ENCODE measurements around the gene RNF144B.

Gene RNF144B

DNA sequence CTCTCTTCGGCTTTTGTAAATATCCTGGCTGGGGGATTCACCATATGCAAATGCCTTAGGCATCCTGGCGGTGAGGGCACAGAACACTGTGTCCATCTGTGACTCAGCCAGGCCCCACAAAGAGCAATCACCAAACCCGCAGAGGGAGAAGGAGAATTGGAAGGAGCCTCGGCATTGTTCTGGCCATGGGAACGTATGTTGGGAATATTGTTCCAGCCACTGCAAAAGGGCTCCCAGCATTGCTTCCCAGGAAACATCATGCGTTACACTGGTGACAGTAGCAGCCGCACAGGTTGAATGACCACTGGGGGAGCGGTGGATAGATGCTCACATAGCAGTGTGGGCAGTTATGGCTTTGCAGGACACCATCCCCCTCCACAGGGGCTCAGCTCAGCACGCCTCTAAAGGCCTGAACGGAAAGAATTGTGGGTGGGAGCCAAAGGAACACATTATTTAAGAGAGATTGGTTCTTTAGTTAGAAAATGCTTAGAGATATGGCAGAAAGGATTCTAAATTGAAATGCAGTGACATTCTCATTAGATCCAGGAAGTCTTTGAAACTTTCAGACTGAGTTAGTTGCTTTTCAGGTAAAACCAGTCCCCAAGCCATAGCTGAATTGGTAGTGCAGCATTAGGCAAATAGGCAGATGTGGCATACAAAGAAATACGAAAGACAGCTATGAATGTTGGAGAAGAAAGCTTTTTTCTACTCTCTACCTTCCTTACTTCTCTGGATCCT lies 104.3 kb downstream of the RNF144B start:
- DNase-seq: no peak

DNA sequence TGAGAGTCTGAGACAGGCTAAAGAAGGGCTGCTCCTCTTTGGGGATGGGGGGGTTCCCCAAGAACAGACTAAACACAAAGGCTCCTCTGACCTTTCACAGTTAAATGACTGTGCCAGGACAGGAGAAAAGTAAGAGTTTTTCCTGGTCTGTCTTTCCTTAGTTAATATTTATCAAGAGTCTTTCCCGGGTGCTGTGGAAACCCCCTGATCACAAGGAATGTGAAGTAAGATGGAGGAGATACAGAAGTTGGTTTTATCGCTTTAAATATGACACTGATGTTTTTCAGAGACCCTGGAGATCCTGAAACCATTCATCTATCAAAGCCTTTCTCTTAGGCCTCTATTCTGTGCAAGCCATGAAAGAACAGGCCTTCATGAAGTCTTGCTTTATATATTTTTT lies 105.8 kb downstream of the RNF144B start:
- no peak for DNase-seq

DNA sequence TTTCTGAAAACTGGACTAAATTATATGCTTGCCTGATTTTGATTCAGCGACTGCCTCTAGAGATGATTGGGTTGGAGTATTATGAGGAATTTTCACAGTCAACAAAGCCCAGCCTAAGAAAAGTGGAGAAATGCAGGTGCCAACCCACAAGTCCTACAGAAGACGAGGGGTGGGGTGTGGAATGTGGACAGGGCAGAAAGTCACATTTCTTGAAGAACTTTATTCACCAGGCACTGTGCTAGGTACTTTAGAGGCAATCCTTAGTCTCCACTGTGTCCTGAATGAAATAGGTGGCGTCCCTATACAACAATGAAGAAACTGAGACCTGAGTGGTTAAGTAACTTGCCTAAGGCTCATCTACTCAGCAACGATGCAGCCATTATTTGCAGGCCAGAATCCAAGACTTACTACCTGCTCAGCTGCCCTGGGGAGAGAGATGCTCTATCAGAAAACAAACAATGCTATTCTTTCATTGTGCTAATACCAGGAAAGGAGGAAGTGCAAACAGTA lies 106.3 kb downstream of the RNF144B start:
- DNase-seq: no peak

DNA sequence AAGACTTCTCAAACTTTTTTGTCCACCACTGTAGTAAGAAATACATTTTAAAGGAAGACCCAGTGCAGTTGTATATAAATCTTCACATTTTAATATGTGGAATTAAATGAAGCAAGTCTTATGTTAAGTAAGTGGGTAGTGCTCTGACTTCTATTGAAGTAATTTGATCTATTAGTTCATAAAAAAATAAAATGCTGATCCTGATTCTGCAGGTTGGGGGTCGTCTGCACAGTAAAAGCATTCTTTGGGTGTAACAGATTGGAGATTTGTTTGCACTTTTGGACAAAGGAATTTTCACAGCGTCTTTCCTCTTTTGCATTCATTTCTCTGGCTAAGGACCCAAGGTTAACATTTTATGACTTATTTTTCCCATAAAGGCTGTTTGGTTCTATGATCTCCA lies 106.8 kb downstream of the RNF144B start:
- no peak for DNase-seq

DNA sequence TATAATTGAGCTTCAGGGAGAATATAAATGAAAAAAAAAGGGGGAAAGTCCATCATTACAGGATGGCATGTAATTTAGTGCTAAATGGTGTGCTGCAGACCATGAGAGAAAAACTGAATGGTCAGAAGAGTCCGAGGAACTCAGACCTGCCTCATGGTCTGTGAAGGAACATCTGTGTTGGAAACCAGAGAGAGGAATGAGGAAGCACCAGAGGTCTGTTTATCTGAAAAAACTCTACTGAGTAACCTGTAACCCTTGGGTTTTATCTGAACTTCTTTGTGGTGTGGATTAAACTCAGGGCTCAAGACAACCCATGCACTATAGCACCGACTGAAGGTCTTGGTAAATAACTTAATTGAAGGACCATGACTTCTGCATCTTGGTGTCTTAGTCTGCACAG lies 108.1 kb downstream of the RNF144B start:
- DNase-seq: no peak

DNA sequence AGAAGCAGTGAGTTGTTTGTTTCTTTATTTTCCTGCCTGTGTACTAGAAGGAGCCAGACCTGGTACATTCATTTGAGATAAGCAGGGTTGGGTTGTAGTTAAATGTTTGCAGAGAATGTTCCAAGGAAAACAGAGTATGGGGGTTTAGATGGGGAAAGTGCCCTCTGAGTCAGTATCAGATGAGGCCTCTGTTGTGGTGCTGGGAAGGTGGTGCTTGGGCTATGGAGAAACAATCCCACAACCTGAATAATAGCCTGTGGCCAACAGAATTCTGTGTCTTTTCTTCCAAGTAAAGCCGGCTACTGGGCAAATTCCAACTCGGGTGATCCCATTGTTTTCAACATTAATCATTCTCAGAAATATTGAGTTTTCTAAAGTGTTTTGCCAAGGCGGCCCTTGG lies 109.3 kb downstream of the RNF144B start:
- DNase-seq: no peak

DNA sequence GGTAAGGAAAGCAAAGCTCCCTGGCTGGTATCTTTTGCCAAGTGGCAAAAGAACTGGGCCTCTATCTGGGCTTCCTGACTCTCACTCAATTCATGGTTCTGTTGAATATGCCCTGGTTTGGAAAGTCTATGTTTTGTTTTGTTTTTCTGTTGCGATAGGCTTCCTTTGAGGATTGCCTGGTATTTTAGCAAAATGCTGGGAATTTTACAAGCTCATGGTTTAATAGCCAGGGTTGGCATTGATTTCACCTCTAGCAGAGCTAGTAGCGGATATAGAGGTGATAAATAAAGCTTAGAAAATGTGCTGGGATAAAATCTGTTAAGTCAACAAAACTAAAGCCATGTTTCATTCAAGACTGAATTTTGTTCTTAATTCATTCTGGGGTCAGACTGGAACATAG lies 109.9 kb downstream of the RNF144B start:
- DNase-seq: no peak

DNA sequence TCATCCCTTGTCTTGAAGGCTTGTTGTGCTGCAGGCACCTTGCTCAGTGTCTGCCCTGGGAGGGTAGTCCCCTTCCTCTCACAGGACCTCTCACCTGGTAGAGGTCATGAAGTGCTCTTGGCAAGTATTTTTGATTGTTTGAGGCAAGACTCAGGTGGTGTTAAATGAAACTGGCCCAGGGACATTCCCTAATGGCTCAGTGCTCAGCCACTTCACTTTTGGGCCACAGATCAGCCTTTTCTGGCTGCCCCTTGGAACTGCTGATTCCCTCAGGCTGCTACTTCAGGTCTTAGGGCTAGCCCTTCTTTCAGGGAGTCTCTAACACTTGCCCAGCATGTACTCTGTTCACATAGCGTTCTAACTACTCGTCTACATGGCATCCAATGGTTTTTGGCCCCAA lies 111.3 kb downstream of the RNF144B start:
- DNase-seq: no peak

DNA sequence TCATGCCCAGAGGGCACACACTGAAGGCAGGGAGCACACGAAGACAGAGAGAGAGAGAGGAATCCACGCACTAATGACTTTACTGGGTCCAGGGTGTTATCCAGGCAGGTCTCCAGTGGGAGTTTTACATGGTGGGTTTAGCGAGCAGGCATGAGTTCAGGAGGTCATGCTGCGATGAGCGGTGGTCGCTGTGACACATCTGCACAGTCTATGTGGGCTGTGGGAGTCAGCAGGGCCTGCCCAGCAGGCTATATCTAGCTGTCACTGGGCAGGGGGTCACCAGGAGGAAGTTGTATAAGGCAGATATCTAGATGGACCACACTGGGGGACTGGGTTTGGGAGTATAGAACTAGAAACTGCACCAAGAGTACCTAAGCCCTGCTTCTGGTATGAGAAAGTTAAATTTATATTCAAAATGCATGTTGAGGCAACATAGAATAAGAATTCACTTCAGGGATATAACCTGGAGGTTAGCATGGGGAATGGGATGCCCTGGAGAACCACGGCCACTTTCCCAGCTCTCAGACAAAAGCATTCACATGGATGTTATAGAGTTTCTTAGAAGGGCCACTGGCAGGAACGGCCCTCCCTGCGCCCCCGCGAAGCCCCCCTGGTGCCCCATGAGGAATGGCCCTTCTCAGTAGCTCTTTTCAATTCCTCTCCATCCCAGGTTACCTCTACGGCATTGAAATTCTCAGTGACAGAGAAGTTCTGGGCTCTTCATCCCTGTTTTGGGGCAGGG lies 113.9 kb downstream of the RNF144B start:
- DNase-seq: no peak

DNA sequence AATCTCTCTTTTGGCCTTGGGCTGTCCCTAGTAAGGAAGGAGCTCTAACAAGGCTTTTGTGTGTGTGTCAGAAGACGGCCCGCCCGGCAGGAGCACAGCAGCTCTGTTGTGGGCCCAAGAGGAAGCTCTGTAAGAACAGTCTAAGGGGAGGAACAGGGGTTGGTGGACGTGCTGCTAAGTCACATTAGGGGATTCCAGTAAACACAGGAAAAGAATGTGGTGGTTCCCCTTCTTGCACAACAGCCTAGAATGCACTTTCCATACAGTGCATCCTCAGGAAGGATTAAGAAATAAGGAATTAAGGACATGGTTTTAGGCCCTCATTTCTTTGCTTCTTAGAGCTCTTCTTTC lies 114.5 kb downstream of the RNF144B start:
- no peak for DNase-seq

DNA sequence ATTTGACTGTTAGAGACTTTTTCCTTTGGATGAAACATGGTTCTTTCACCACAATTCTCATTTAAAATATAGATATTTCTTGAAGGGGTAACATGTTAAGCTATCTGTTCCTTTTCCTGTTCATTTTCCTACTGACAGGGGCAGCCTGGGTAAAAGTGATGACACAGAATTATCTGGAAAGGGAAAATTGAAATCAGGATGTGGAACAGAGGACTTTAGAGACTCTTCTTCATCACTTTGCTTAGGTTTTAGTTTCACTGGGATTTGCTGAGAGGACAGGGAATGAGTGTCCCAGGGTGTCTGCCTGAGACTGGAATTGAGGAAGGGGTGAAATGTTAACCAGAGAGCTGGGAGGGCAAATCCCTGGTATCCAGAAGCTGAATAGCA lies 116.0 kb downstream of the RNF144B start:
- no peak for DNase-seq

DNA sequence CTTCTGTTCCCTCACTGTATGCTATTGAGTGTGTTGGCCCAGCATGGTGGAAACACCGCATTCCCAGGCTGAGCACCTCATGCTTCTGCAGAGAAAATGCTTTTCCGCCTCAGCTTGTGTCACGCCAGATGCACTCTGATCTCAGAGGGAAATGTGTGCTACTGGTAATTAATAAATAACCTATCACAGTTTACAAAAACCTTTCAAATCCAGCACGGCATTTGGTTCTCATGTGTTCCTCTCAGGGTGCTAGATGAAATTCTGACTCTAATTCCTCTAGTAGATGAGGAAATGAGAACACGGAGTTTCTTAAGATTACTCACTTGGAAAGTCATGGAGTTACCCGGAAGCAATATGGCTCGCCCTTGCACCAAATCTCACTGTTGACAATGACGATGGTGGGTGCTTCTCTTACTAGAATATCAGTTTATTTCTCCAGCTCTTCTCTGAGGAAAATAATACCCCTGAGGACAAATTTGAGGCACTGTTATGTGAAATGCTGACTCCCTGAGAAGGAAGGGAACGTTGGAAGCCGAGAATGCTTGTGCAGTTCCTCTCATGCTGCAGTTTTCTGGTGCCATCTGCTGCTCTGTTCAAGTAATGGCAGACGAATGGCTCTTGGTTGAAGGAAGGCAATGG lies 116.6 kb downstream of the RNF144B start:
- DNase-seq: peak; percentile 46

DNA sequence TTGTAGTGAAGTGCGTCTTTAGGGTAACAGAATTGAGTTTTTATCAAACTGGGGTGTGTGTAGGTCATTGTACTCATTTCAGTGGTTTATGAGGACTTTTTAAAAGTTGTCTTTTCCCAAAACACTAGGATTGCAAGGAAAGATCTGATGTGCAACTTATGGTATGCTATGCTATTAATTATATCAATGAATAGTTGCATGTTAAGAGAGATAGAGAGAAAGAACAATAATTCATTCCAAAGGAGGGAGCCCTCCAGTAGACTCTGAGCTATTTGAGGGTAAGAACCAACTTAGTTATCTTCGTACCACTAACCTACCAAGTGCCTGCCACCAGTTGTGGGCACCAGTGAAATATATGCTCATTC lies 117.1 kb downstream of the RNF144B start:
- DNase-seq: no peak

DNA sequence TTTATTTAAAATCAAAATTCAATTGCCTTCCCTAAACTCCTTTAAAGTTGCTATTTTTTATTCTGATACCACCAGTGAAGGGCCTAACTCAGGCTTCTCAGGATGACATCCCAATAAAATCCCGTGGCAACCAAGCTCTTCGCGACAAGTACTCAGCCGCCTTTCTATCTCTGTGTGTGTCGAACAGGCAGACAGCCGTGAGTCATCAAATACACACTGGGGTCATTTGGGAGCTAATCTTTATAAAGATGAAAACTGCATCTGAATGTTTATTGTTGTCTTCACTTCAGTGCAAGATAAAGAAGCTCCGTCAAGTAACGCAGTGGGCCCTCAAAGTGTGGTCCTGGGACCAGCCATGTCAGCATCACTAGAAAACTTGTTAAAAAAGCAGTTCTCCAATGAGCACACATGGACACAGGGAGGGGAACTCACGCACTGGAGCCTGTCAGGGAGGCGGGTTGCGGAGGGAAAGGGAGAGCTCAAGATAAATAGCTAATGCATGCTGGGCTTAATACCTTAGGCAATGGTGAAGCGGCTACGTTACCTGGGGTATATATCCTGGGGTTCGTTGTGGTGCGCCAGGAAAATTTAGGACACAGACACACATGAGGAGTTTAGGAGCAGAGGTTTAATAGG lies 119.3 kb downstream of the RNF144B start:
- DNase-seq: no peak

DNA sequence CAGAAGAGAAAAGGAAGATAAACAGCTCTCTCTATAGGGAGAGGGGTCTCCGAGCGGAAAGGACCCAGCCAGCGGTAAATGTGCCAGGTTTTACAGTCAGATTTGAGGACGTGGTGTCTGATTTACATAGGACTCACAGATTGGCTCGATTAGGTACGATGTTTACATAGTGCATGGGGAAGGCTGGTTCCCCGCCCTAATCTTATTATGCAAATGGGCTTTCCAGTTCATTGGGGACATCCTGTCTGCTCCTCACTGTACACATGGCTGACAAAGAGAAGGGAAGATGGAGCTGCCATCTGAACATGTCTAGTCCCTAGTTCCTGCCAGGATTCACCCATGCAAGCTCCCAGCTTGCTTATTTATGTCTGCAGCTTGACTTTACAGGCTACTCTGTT lies 119.9 kb downstream of the RNF144B start:
- no peak for DNase-seq

DNA sequence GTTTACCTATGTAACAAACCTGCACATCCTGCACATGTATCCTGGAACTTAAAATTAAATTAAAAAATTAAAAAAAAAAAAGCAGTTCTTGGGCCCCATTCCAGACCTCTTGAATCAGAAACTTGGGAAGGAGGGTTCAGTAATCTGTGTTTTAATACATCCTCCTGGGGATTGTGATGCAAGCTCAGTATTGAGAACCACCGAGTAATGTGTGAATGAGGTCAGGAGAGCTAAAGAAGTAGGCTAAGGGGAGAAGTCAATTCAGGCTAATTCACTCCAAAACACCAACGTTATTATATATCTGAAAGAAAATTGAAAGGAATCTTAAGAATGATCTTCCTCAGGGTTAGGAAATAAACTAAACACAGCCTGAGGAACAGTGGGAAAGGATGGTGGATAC lies 120.4 kb downstream of the RNF144B start:
- no peak for DNase-seq

DNA sequence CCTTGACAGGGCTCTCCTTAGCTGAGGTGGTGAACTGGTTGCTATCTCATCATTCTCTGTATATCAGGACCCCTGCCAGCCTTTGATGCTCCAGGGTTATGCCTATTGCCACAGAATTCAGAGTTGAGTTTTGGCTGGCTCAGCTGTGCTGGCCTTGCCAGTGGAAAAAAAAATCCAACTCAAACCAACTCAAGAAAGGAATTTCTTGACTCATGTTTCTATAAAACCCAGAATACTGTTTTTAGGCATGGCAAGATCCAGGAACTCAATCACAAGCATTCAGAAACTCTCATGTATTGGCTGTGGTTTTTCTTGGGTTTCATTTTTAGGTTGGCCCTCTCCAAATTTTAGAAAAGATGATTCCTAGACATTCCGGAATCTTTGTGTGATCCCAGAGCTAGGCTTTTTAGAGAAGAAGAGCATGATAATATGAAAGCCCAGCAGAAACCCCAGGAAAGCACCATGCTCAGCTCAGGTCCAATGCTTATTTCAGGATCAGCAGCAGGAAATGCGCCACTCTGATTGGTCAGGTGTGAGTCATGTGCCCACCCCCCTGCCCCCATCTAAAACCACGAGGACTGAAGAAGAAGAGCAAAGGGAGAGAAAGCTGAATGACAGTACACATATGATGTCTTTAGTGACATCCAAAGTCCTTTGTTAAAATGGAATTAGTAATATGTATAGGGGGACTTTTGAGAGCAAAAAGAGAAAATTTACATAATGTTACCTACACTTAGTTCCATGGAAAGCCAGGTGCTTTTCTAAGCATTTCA lies 122.9 kb downstream of the RNF144B start:
- DNase-seq: no peak

DNA sequence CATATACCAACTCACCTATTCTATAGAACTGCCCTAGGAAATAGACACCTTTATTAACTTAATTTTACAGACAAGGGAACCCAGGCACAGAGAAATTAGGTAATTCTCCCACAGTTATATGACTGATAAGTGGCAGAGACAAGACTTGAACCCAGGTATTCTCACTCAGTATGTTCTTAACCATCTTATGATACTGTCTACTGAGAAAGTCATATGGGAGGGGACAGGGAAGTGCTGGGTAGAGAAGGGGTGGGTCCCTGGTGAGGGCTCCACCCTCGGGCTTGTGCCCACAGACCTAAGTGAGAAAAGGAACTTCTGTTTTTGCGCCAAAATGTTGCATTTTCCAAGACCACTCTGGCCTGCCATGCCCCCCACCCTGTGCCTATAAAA lies 123.5 kb downstream of the RNF144B start:
- DNase-seq: no peak

DNA sequence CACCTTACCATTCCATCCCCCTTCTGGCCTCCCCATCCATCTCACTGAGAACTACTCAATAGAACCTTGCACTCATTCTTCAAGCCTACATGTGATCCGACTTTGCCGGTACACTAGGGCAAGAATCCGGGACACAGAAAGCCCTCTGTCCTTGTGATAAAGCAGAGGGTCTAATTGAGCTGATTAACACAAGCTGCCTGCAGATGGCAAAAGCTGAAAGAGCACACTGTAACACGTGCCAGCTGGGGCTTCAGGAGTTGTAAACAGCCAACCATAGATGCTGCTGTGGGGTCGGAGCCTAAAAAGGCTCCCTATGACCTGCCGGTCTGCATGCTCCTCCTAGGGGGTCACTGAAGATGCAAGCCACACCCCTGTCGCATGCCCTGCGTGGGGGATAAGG lies 124.1 kb downstream of the RNF144B start:
- DNase-seq: no peak

DNA sequence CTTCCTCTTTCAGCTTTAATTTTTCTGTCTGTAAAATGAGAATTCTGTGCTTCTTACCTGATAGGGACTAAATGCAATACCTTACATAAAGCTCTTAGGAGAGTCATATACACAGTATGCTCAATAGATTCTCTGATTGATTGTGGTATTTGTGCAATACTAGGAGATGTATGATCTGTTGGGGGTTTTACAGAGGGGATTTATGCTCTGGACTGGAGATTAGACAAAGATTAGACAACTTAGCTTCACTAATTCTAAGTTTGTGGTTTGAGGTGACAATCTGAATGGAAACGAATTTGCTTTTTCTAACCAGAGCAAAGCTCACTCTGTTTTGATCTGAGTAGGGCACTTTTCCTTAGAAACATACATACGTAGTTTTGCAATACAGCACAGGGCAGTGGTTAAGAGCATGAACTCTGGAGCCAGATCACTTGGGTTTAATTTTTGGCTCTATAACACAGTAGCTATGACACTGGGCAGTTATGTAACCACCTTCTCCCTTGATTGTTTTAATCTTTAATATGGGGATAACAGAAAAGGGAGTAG lies 126.2 kb downstream of the RNF144B start:
- no peak for DNase-seq

DNA sequence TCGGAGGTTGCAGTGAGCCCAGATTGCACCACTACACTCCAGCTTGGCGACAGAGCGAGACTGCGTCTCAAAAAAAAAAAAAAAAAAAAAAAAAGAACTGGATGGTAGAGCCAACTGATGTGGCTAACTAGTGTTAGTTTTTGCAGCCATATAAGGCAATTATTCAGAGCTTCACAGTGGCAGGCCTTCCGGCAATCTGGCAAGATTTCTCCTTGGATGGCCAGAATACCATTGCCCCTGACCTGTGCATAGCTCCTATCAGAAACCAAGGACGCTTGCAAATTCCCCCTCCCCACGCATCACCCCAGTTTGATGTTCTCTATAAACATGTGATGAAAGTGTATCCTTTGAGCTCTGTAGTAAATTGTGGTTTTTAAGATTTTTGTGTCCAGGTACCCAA lies 127.0 kb downstream of the RNF144B start:
- DNase-seq: no peak

DNA sequence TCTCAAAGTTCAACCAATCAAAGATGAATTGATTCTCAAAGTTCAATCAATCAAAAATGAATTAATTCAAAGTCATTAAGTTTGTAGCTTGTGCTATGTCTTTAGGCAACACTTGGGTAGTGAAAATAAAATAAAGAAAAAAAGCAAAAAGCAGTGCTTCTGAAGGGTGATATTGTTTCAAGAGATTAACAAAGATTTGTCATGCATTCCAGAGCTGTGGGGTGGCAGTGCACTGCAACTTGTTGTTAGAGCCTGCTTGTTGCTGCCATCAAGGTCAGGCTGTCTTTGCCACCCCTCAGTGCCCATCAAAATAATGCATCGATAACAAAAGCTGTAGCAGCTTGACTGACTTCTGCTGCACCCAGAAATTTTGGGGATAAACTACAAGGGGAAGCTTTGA lies 128.6 kb downstream of the RNF144B start:
- no peak for DNase-seq
